CD4-positive, alpha-beta T cell treated with Interleukin-12 subunit alpha and Interleukin-12 subunit beta, for 1 hour (primary cell): ENCODE measurements around the gene IRAK3.

Source experiments
- DNase-seq: peaks from one replicate; pipeline ENCODE4 v3.0.0-alpha.2; 2020

The IRAK3 gene

GRCh38 chr12:66188584-66189485, at the start of gene IRAK3:
Gene IRAK3 (plus strand): TSS chr12:66189214. CDS start chr12:66189300, 86 bp downstream.
- peak; percentile 49 for DNase-seq

- DNase-seq = no peak
Observed at GRCh38 chr12:66139328-66139727, 49.7 kb upstream of the IRAK3 start.

- DNase-seq = no peak
Observed at GRCh38 chr12:66140731-66141130, 48.3 kb upstream of the IRAK3 start.

- no peak for DNase-seq
Observed at GRCh38 chr12:66141299-66141698, 47.7 kb upstream of the IRAK3 start.

GRCh38 chr12:66142826-66143225, 46.2 kb upstream of the IRAK3 start:
- DNase-seq = no peak

GRCh38 chr12:66143868-66144267, 45.1 kb upstream of the IRAK3 start:
- no peak for DNase-seq

GRCh38 chr12:66144791-66145754, 43.9 kb upstream of the IRAK3 start:
- DNase-seq = no peak

GRCh38 chr12:66149702-66150398, 39.2 kb upstream of the IRAK3 start:
- no peak for DNase-seq

GRCh38 chr12:66152732-66153131, 36.3 kb upstream of the IRAK3 start:
- DNase-seq = no peak

- DNase-seq = no peak
Observed at GRCh38 chr12:66154776-66155175, 34.2 kb upstream of the IRAK3 start.

- no peak for DNase-seq
Observed at GRCh38 chr12:66156654-66157053, 32.4 kb upstream of the IRAK3 start.

- no peak for DNase-seq
Observed at GRCh38 chr12:66159123-66159522, 29.9 kb upstream of the IRAK3 start.

- no peak for DNase-seq
Observed at GRCh38 chr12:66160704-66161103, 28.3 kb upstream of the IRAK3 start.

- DNase-seq = no peak
Observed at GRCh38 chr12:66162701-66163100, 26.3 kb upstream of the IRAK3 start.

GRCh38 chr12:66163289-66163688, 25.7 kb upstream of the IRAK3 start:
- no peak for DNase-seq

GRCh38 chr12:66164349-66164821, 24.6 kb upstream of the IRAK3 start:
- no peak for DNase-seq

- no peak for DNase-seq
Observed at GRCh38 chr12:66165141-66165540, 23.9 kb upstream of the IRAK3 start.

GRCh38 chr12:66166561-66166960, 22.5 kb upstream of the IRAK3 start:
- no peak for DNase-seq

- DNase-seq = no peak
Observed at GRCh38 chr12:66168410-66168809, 20.6 kb upstream of the IRAK3 start.

GRCh38 chr12:66169221-66170170, 19.5 kb upstream of the IRAK3 start, which contains the start of gene TMBIM4:
Gene TMBIM4 (minus strand): TSS chr12:66169996. CDS start chr12:66169951, 45 bp downstream.
- peak; percentile 87 for DNase-seq

- no peak for DNase-seq
Observed at GRCh38 chr12:66170606-66171005, 18.4 kb upstream of the IRAK3 start.
